Naive thymus-derived CD4-positive, alpha-beta T cell (primary cell): ENCODE results near the gene ZNF787. TPM values are rescaled to one million over a fixed set of nuclear protein-coding genes. Genes with fewer than 3 reads are reported as not detected.

Source experiments
- ATAC-seq: fragments of 150-1000 bp; cut with Tn5 transposase; 2 replicates; pipeline ENCODE4 v1.10.0; 2021; ENCODE audit warnings: mild to moderate bottlenecking, moderate library complexity
- CTCF ChIA-PET: fragments of 350-600 bp; sonication (Branson Sonifier 250); formaldehyde crosslinking; loops from one replicate; lab custom pipeline; 2021; ENCODE audit warnings: antibody characterized with exemption; lab: Charles Lee
- POLR2A ChIA-PET: fragments of 350-600 bp; sonication (Branson Sonifier 250); formaldehyde crosslinking; loops from one replicate; lab custom pipeline; 2021; ENCODE audit warnings: antibody characterized with exemption, inconsistent platforms; lab: Charles Lee
- DNase-seq, 9 donors: peaks; one replicate each; pipeline versions ENCODE4 v3.0.0 to v3.0.0-alpha.2; 2020 to 2022; ENCODE audit warnings: mixed read lengths in 1 of 9
- H3K27ac ChIP-seq: one replicate; pipeline ENCODE4 v1.7.0; 2013; ENCODE audit warnings: mild to moderate bottlenecking, low read depth, low read length, moderate library complexity
- H3K27me3 ChIP-seq, 2 donors: one replicate each; pipeline ENCODE4 v1.7.0; 2013; ENCODE audit warnings: low read length in 2 of 2, mild to moderate bottlenecking in 2 of 2, moderate library complexity in 2 of 2; ENCODE audit not compliant: control insufficient read depth in 2 of 2, insufficient read depth in 2 of 2
- H3K36me3 ChIP-seq, 3 experiments: 1 replicate in 2 of 3; 2 replicates in 1 of 3; pipeline ENCODE4 v1.7.0; 2013; ENCODE audit warnings: low read length in 3 of 3, mild to moderate bottlenecking in 3 of 3, moderate library complexity in 1 of 3; ENCODE audit not compliant: insufficient read depth in 3 of 3, control insufficient read depth in 2 of 3
- H3K4me1 ChIP-seq, 2 donors: one replicate each; pipeline ENCODE4 v1.7.0; 2013; ENCODE audit warnings: low read length in 2 of 2, mild to moderate bottlenecking in 2 of 2, moderate library complexity in 1 of 2; ENCODE audit not compliant: control insufficient read depth in 2 of 2, insufficient read depth in 2 of 2
- H3K4me3 ChIP-seq: 2 replicates; pipeline ENCODE4 v1.7.0; 2013; ENCODE audit warnings: mild to moderate bottlenecking, low read length
- H3K9me3 ChIP-seq, 3 experiments: 1 replicate in 2 of 3; 2 replicates in 1 of 3; pipeline ENCODE4 v1.7.0; 2013; ENCODE audit warnings: low read length in 3 of 3; ENCODE audit not compliant: control insufficient read depth in 2 of 3
- H3K27ac Mint-ChIP-seq, 9 donors: one replicate each; pipeline ENCODE4 v1.8.0; 2020 to 2022; ENCODE audit warnings: mixed read lengths in 9 of 9, mild to moderate bottlenecking in 8 of 9, moderate library complexity in 5 of 9, inconsistent platforms in 2 of 9
- H3K27me3 Mint-ChIP-seq, 5 donors: one replicate each; pipeline ENCODE4 v1.8.0; 2021 to 2022; ENCODE audit warnings: mixed read lengths in 5 of 5, mild to moderate bottlenecking in 1 of 5
- H3K36me3 Mint-ChIP-seq, 5 donors: one replicate each; pipeline ENCODE4 v1.8.0; 2020 to 2022; ENCODE audit warnings: mixed read lengths in 5 of 5, mild to moderate bottlenecking in 3 of 5, inconsistent platforms in 1 of 5
- H3K4me1 Mint-ChIP-seq, 7 donors: one replicate each; pipeline ENCODE4 v1.8.0; 2020 to 2022; ENCODE audit warnings: mixed read lengths in 7 of 7, mild to moderate bottlenecking in 3 of 7, inconsistent platforms in 1 of 7
- H3K4me3 Mint-ChIP-seq, 10 donors: one replicate each; pipeline ENCODE4 v1.8.0; 2020 to 2022; ENCODE audit warnings: mild to moderate bottlenecking in 10 of 10, mixed read lengths in 10 of 10, moderate library complexity in 6 of 10, inconsistent platforms in 2 of 10
- H3K9me3 Mint-ChIP-seq, 11 donors: one replicate each; pipeline ENCODE4 v1.8.0; 2020 to 2022; ENCODE audit warnings: mixed read lengths in 11 of 11, mild to moderate bottlenecking in 4 of 11, inconsistent platforms in 1 of 11, moderate library complexity in 1 of 11
- intact Hi-C, 2 donors: fragments of 100-400 bp; cut with micrococcal nuclease; formaldehyde crosslinking; loops; one replicate each; pipeline ENCODE4 v1.15.1; 2023
- polyA plus RNA-seq, 2 donors: library from polyadenylated mRNA; unstranded; fragments of 300-500 nt; fragmentation: Illumina TruSeq; gene quantifications; one replicate each; pipeline ENCODE4 v1.2.3, GENCODE V29; 2021
- total RNA-seq, 6 experiments: library from RNA in 5 of 6; stranded (reverse) in 5 of 6; gene quantifications; 1 replicate in 5 of 6; 2 replicates in 1 of 6; pipeline ENCODE4 v1.2.3 and lab custom pipeline; 2021 to 2026

The ZNF787 gene
- total and polyA plus RNA-seq, 7 experiments from 2014 or later, result 1.5 to 41.2 (median 32.2) TPM

GRCh38 chr19:56136362-56136761 is 15.3 kb upstream of the ZNF787 start:
- Histone ChIP-seq H3K4me1 (peaks cover 0 to 9% of the 10 kb centered on the region in 2 donors), H3K9me3 (no peaks in the 10 kb centered on the region), H3K36me3 (no peaks in the 10 kb centered on the region), H3K27me3 (no peaks in the 10 kb centered on the region), H3K4me3 (no peak overlapping the region), H3K27ac (no peak overlapping the region)
- intact Hi-C loops, result no loop called here
- no peaks in the 10 kb centered on the region for H3K36me3 Mint-ChIP-seq
- ATAC-seq (no peak), DNase-seq (no peak)
- POLR2A ChIA-PET, result no interaction called here
- CTCF ChIA-PET, result no interaction called here
- H3K9me3 Mint-ChIP-seq, result no peaks in the 10 kb centered on the region
- H3K27me3 Mint-ChIP-seq, result peaks cover 0 to 4% (median 0%) of the 10 kb centered on the region in 5 donors
- peaks cover 10 to 18% (median 16%) of the 10 kb centered on the region in 7 donors for H3K4me1 Mint-ChIP-seq
- peak overlapping the region in 3 of 9 donors; percentile 18 to 62 (median 22) for H3K27ac Mint-ChIP-seq
- no peak overlapping the region for H3K4me3 Mint-ChIP-seq

DNA sequence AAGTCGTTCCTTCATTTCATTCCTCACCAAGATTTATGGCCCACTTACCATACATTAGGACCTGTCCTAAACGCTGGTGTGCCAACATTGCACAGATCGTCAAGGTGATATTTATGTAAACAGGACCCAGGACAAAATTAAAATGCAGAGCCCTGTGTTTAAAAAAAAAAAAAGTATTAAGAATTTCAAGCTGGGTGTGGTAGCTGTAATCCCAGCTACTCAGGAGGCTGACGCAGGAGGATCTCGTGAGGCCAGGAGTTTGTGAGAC is 13.5 kb upstream of the ZNF787 start:
- no peak overlapping the region for H3K27ac ChIP-seq
- H3K27ac Mint-ChIP-seq, result no peak overlapping the region
- H3K4me1 Mint-ChIP-seq, result peaks cover under 1 to 6% (median 5%) of the 10 kb centered on the region in 7 donors
- no peaks in the 10 kb centered on the region for H3K9me3 Mint-ChIP-seq
- H3K4me3 ChIP-seq, result no peak overlapping the region
- ChIA-PET POLR2A (no interaction called here), CTCF (interaction anchor here (0.6 kb wide), 1 partner anchor 10 kb away, joined by 4 read pairs; no protein-coding TSS in a partner anchor)
- intact Hi-C loops, result no loop called here
- no peaks in the 10 kb centered on the region for H3K36me3 ChIP-seq
- H3K27me3 Mint-ChIP-seq, result no peaks in the 10 kb centered on the region
- no peak for DNase-seq
- no peak for ATAC-seq
- H3K9me3 ChIP-seq, result no peaks in the 10 kb centered on the region
- H3K27me3 ChIP-seq, result no peaks in the 10 kb centered on the region
- H3K4me3 Mint-ChIP-seq, result no peak overlapping the region
- H3K4me1 ChIP-seq, result peaks cover 0 to under 1% of the 10 kb centered on the region in 2 donors
- H3K36me3 Mint-ChIP-seq, result no peaks in the 10 kb centered on the region

DNA sequence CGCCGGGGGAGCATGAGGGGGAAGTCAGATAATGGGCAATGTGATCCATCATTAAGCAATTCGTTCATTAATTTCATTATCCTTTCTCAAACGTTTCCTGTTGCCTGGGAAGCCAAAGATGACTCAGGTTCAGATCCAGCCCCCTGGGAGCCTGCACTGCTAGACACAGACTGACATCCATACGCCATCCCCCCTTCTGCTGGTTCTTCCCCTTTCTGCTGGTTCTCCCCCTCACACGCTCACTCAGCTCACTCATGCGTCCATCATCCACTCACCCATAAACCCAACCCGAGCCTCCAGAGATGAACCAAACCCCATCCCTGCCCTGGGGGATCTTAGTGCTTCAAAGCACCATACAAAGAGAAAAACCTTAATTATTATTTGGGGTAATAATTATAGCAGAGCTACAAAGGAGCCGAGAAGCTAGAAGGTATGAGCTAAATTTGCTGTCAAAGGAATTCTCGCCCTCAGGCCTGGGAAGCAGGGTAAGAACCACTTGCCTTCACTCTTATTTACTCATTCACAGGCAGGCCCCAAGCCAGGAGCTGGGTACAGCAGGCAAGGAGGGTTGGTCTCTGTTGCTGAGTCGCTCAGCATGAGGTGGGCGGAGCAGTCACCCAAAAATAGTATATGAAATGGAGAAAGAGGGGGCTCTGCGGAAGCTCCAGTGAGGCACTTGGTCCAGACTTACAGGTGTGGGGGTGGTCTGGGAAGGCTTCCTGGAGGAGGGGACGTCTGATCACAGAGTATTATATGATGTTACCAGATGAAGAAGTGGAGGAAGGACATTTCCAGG is 13.0 kb upstream of the ZNF787 start:
- ATAC-seq (peak; percentile 44), DNase-seq (no peak)
- Mint-ChIP-seq H3K27ac (no peak overlapping the region), H3K4me3 (no peak overlapping the region), H3K4me1 (peaks cover 0 to 3% (median 1%) of the 10 kb centered on the region in 7 donors), H3K9me3 (no peaks in the 10 kb centered on the region), H3K27me3 (no peaks in the 10 kb centered on the region), H3K36me3 (no peaks in the 10 kb centered on the region)
- H3K4me1 ChIP-seq, result no peaks in the 10 kb centered on the region
- H3K27ac ChIP-seq, result no peak overlapping the region
- CTCF ChIA-PET, result no interaction called here
- intact Hi-C loops, result no loop called here
- H3K27me3 ChIP-seq, result no peaks in the 10 kb centered on the region
- POLR2A ChIA-PET, result interaction anchor here (0.6 kb wide), 1 partner anchor 1056 kb away, joined by 3 read pairs; no protein-coding TSS in a partner anchor
- H3K4me3 ChIP-seq, result no peak overlapping the region
- H3K36me3 ChIP-seq, result no peaks in the 10 kb centered on the region
- H3K9me3 ChIP-seq, result no peaks in the 10 kb centered on the region

DNA sequence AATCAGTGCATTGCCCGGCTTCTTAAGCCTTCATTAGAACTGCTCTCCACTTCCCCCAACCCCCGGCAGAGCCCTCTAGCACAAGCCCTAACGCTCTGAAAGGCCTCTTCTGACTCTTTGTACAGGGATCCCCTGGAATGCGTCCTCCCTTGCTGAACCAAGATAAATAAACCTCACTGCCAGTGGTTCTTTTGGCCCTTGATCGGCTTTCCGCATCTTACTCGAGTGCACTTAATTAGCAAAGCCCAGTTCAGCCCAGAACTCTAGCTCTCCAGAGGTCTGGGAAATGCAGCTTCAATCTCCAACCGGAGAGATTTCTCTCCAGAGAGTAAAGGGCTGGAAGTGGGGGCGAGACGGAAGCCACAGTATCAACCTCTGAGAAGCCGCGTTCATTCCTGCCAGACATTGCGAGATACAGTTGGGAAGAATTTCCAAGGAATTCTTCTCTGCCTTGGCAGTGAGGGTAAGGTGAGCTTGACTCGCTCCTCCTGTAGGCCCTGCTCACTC is 11.3 kb upstream of the ZNF787 start:
- H3K27me3 Mint-ChIP-seq, result no peaks in the 10 kb centered on the region
- Histone ChIP-seq H3K4me3 (no peak overlapping the region), H3K4me1 (no peaks in the 10 kb centered on the region), H3K9me3 (no peaks in the 10 kb centered on the region), H3K36me3 (no peaks in the 10 kb centered on the region), H3K27ac (no peak overlapping the region), H3K27me3 (no peaks in the 10 kb centered on the region)
- H3K4me1 Mint-ChIP-seq, result peaks cover 0 to 2% (median 0%) of the 10 kb centered on the region in 7 donors
- CTCF ChIA-PET, result no interaction called here
- H3K9me3 Mint-ChIP-seq, result no peaks in the 10 kb centered on the region
- DNase-seq (no peak), ATAC-seq (no peak)
- no peak overlapping the region for H3K4me3 Mint-ChIP-seq
- intact Hi-C loops, result no loop called here
- POLR2A ChIA-PET, result no interaction called here
- no peaks in the 10 kb centered on the region for H3K36me3 Mint-ChIP-seq
- H3K27ac Mint-ChIP-seq, result no peak overlapping the region

DNA sequence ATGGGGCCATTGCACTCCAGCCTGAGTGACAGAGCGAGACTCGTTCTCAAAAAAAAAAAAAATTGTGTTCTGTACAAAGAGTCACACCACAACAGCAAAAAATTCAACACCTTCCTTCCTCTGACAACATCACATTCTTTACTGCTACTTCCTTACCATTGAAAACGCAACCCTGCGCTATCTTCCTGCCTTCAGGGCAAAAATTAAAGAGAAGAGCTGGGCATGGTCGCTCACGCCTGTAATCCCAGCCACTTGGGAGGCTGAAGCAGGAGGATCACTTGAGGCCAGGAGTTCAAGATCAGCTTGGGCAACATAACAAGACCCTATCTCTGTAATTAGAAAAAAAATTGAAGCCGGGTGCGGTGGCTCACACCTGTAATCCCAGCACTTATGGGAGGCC is 10.6 kb upstream of the ZNF787 start:
- ChIA-PET POLR2A (no interaction called here), CTCF (no interaction called here)
- no peak for DNase-seq
- Histone ChIP-seq H3K4me1 (no peaks in the 10 kb centered on the region), H3K36me3 (no peaks in the 10 kb centered on the region), H3K9me3 (no peaks in the 10 kb centered on the region), H3K4me3 (no peak overlapping the region), H3K27ac (no peak overlapping the region), H3K27me3 (no peaks in the 10 kb centered on the region)
- H3K4me3 Mint-ChIP-seq, result no peak overlapping the region
- ATAC-seq, result no peak
- no peaks in the 10 kb centered on the region for H3K9me3 Mint-ChIP-seq
- no peaks in the 10 kb centered on the region for H3K36me3 Mint-ChIP-seq
- H3K4me1 Mint-ChIP-seq, result peaks cover 0 to 2% (median 0%) of the 10 kb centered on the region in 7 donors
- no peaks in the 10 kb centered on the region for H3K27me3 Mint-ChIP-seq
- no peak overlapping the region for H3K27ac Mint-ChIP-seq
- intact Hi-C loops, result no loop called here

DNA sequence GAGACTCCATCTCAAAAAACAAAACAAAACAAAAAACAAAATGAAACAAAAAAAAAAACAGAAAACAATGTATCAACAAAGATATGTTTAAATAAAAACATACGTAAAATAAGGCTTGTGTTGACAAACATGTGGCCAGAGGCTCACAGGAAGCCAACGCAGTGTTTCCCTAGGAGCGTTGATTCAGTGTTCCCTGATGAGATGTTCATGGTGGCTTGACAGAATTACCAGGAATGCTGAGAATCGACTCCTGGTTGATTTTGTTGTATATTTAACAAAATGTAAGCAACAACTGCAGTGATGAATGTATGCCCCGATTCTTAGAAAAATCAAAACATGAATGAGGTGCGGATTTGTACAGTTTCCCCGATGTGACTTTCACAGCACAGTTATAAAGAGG is 8.9 kb upstream of the ZNF787 start:
- Mint-ChIP-seq H3K27ac (no peak overlapping the region), H3K4me1 (peaks cover 2 to 13% (median 9%) of the 10 kb centered on the region in 7 donors), H3K36me3 (no peaks in the 10 kb centered on the region), H3K4me3 (no peak overlapping the region), H3K27me3 (no peaks in the 10 kb centered on the region), H3K9me3 (no peaks in the 10 kb centered on the region)
- ChIA-PET CTCF (no interaction called here), POLR2A (no interaction called here)
- Histone ChIP-seq H3K27me3 (no peaks in the 10 kb centered on the region), H3K4me3 (no peak overlapping the region), H3K36me3 (no peaks in the 10 kb centered on the region), H3K27ac (no peak overlapping the region), H3K4me1 (peaks cover 0 to 12% of the 10 kb centered on the region in 2 donors), H3K9me3 (no peaks in the 10 kb centered on the region)
- ATAC-seq (no peak), DNase-seq (no peak)
- intact Hi-C loops, result no loop called here
